ENCODE results near the gene WDR7.

The WDR7 gene

DNA sequence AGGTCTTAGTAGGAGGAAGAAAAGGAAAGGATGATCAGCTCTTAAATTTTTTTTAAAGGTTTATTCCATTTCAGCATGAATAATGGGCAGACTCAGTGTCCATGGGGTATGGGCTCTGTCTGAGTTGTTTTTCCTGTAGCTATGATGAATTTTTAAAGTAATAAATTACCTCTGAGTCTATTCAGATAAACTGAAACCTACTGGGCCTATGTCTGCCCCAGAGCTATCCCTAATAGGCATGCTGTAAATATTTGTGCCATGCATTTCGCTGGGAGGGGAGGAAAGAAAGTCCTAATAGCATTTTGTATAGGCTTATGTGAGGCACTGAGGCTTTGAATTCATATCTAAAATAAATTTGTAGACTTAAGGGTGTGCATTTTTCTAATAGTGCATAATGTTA is 285.3 kb downstream of the WDR7 start:
- no peak for TF ChIP-seq ZFX (IDR thresholded peaks at IDR 0.05; ENCODE audit: borderline replicate concordance)
- TF ChIP-seq, protein P1, sequence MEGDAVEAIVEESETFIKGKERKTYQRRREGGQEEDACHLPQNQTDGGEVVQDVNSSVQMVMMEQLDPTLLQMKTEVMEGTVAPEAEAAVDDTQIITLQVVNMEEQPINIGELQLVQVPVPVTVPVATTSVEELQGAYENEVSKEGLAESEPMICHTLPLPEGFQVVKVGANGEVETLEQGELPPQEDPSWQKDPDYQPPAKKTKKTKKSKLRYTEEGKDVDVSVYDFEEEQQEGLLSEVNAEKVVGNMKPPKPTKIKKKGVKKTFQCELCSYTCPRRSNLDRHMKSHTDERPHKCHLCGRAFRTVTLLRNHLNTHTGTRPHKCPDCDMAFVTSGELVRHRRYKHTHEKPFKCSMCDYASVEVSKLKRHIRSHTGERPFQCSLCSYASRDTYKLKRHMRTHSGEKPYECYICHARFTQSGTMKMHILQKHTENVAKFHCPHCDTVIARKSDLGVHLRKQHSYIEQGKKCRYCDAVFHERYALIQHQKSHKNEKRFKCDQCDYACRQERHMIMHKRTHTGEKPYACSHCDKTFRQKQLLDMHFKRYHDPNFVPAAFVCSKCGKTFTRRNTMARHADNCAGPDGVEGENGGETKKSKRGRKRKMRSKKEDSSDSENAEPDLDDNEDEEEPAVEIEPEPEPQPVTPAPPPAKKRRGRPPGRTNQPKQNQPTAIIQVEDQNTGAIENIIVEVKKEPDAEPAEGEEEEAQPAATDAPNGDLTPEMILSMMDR (IDR thresholded peaks at IDR 0.05) = no peak
- no peak overlapping the region for H3K27ac ChIP-seq

- H3K27ac ChIP-seq = no peak overlapping the region
- TF ChIP-seq, protein P1 (IDR thresholded peaks at IDR 0.05) = no peak
- TF ChIP-seq ZFX (IDR thresholded peaks at IDR 0.05; ENCODE audit: borderline replicate concordance) = no peak
Measured at GRCh38 chr18:56937874-56938430, 286.8 kb downstream of the WDR7 start.

GRCh38 chr18:56945171-56946083 is 294.3 kb downstream of the WDR7 start:
- TF ChIP-seq, protein P1 (IDR thresholded peaks at IDR 0.05) = no peak
- TF ChIP-seq ZFX (IDR thresholded peaks at IDR 0.05; ENCODE audit: borderline replicate concordance) = no peak

GRCh38 chr18:56947236-56947635 is 296.1 kb downstream of the WDR7 start:
- no peak overlapping the region for H3K27ac ChIP-seq
- TF ChIP-seq ZFX (IDR thresholded peaks at IDR 0.05; ENCODE audit: borderline replicate concordance) = no peak
- TF ChIP-seq, protein P1 (IDR thresholded peaks at IDR 0.05) = no peak

More at GRCh38 chr18:56945171-56946083, 294.3 kb downstream of the WDR7 start:
- no peak overlapping the region for H3K27ac ChIP-seq

GRCh38 chr18:56952026-56952425 is 300.9 kb downstream of the WDR7 start:
- TF ChIP-seq, protein P1 (IDR thresholded peaks at IDR 0.05) = no peak
- no peak for TF ChIP-seq ZFX (IDR thresholded peaks at IDR 0.05; ENCODE audit: borderline replicate concordance)
- H3K27ac ChIP-seq = no peak overlapping the region

DNA sequence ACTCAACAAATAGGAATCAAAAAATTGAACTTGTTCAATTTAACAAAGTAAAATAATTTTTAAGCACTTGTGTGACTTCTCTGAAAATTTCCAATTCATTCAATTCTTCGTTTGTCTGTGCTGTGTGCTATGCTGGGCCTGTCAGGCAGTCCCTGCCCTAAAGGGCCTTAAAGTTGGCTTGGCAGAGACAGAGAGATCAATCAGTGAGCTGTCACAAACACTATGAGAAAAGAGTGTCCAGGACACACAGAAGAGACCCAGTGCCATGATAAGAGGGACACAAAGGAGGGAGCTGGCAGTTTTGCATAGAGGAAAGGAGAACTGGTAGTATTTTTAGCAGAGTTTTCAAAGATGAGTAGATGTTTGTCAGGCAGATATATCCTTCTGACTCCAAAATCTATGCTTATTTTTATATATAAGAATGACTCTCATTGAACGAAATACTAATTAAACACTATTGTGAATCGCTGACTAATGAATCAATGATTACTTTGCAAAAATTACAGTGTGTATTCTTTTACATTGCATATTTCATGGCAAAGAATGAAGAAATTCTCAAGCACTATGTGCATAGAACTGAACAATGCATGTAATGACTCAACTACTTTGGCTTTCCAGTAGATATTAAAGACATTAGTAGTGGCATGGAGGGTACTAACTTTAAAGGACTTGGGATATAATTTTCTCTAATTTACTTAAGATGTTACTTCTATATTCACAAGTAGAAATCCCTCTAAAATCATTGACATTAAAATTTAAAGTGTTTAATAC is 302.5 kb downstream of the WDR7 start:
- no peak overlapping the region for H3K27ac ChIP-seq
- TF ChIP-seq, protein P1 (IDR thresholded peaks at IDR 0.05) = no peak
- TF ChIP-seq ZFX (IDR thresholded peaks at IDR 0.05; ENCODE audit: borderline replicate concordance) = no peak
